ENCODE measurements around the gene RASEF.

DNA sequence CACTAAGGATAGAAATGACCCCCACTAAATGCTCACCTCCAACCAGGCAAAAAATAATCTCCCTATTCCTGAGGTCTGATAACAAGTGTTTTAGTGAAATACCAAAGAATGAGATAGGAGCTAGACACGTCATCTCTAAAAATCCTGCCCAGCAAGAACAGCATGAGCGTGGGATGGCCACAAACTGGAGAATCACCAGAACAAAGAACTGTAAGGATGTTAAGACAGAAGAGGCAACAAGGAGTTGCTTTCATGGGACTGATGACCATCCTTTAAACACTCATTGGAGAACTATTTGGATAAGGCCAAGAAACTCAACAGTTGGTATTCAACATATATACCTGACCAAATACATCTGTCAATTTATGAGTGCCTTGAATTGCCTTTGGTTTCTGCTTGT lies 113.7 kb downstream of the RASEF start:
- TF ChIP-seq CTCF (IDR thresholded peaks at IDR 0.05) (no peak), ZFX (IDR thresholded peaks at IDR 0.05; ENCODE audit: borderline replicate concordance) (no peak)

All from 22Rv1 (cell line).